ENCODE data around the gene THPO.

- TF ChIP-seq CTCF (IDR thresholded peaks at IDR 0.05; ENCODE audit: low read length) (peak; percentile 92), EZH2 (IDR thresholded peaks at IDR 0.05; ENCODE audit: borderline replicate concordance, low read length) (no peak)
Observed at GRCh38 chr3:184371570-184372018, 6.4 kb downstream of the THPO start.
